Loucy (cell line): Measurements from ENCODE around the gene SYNE1.

ENCODE experiments used
- H2AFZ ChIP-seq: fragments of 200-600 bp; sonication (generic); 2 replicates; pipeline ENCODE4 v1.6.0; 2016; ENCODE audit warnings: antibody characterized with exemption, mild to moderate bottlenecking, low read length, moderate library complexity
- H3F3A ChIP-seq: fragments of 200-600 bp; 2 replicates; pipeline ENCODE4 v1.6.0; 2016; ENCODE audit warnings: antibody characterized with exemption, low read depth, mild to moderate bottlenecking
- H3K27me3 ChIP-seq: fragments of 200-600 bp; sonication (generic); 2 replicates; pipeline ENCODE4 v1.6.1; 2014; ENCODE audit warnings: low read length, mild to moderate bottlenecking; ENCODE audit not compliant: insufficient read depth, poor library complexity, severe bottlenecking
- H3K36me3 ChIP-seq: fragments of 200-600 bp; sonication (generic); 2 replicates; pipeline ENCODE4 v1.6.1; 2016; ENCODE audit warnings: low read length; ENCODE audit not compliant: insufficient read depth
- H3K4me1 ChIP-seq: fragments of 200-600 bp; sonication (generic); 2 replicates; pipeline ENCODE4 v1.5.1; 2014; ENCODE audit warnings: low read length, mild to moderate bottlenecking; ENCODE audit not compliant: insufficient read depth, poor library complexity, severe bottlenecking
- H3K4me2 ChIP-seq: fragments of 200-600 bp; sonication (generic); 2 replicates; pipeline ENCODE4 v1.6.0; 2014; ENCODE audit warnings: antibody characterized with exemption, low read length, low read depth, mild to moderate bottlenecking; ENCODE audit not compliant: poor library complexity, severe bottlenecking
- H3K4me3 ChIP-seq: fragments of 200-600 bp; sonication (generic); 2 replicates; pipeline ENCODE4 v1.5.1; 2014; ENCODE audit warnings: low read length, mild to moderate bottlenecking, mixed read lengths; ENCODE audit not compliant: poor library complexity, severe bottlenecking
- H3K79me2 ChIP-seq: fragments of 200-600 bp; sonication (generic); 2 replicates; pipeline ENCODE4 v1.6.1; 2014; ENCODE audit warnings: low read length; ENCODE audit not compliant: insufficient read depth
- H3K9ac ChIP-seq: fragments of 200-600 bp; sonication (generic); 2 replicates; pipeline ENCODE4 v1.6.0; 2014; ENCODE audit warnings: mild to moderate bottlenecking, low read depth, low read length, moderate library complexity; ENCODE audit not compliant: poor library complexity, severe bottlenecking
- H3K9me2 ChIP-seq: fragments of 200-600 bp; sonication (generic); replicated peaks from 2 replicates; pipeline ENCODE4 v1.6.1; 2016; ENCODE audit warnings: low read depth, low read length, mixed read lengths
- H3K9me3 ChIP-seq: fragments of 200-600 bp; sonication (generic); 2 replicates; pipeline ENCODE4 v1.6.1; 2014; ENCODE audit warnings: mild to moderate bottlenecking, antibody characterized with exemption, low read length, low read depth; ENCODE audit not compliant: insufficient read depth
- H4K20me1 ChIP-seq: fragments of 200-600 bp; sonication (generic); 2 replicates; pipeline ENCODE4 v1.6.0; 2014; ENCODE audit warnings: antibody characterized with exemption, low read length, mild to moderate bottlenecking; ENCODE audit not compliant: insufficient read depth, poor library complexity, severe bottlenecking
- EZH2phosphoT487 ChIP-seq: fragments of 200-600 bp; IDR thresholded peaks from 2 replicates; pipeline ENCODE4 v1.6.1; 2018; ENCODE audit warnings: antibody characterized with exemption, mild to moderate bottlenecking, moderate library complexity, borderline replicate concordance
- TF ChIP-seq, protein P1 (sequence below): fragments of 200-600 bp; sonication (generic); conservative IDR thresholded peaks from 2 replicates; pipeline ENCODE4 v1.5.1; 2014; ENCODE audit warnings: mild to moderate bottlenecking, antibody characterized with exemption, low read length

Gene SYNE1

GRCh38 chr6:152233547-152234320 is 403.4 kb downstream of the SYNE1 start:
- peaks cover 13% of the 10 kb centered on the region for H3K4me1 ChIP-seq
- H4K20me1 ChIP-seq = no peaks in the 10 kb centered on the region
- H3K79me2 ChIP-seq = no peaks in the 10 kb centered on the region
- peaks cover 39% of the 10 kb centered on the region; the same call in 1 of the 2 replicates for H3K36me3 ChIP-seq
- no peaks in the 10 kb centered on the region for H3K9me3 ChIP-seq
- no peak overlapping the region for H3K9ac ChIP-seq
- no peak for TF ChIP-seq EZH2phosphoT487
- TF ChIP-seq, protein P1, sequence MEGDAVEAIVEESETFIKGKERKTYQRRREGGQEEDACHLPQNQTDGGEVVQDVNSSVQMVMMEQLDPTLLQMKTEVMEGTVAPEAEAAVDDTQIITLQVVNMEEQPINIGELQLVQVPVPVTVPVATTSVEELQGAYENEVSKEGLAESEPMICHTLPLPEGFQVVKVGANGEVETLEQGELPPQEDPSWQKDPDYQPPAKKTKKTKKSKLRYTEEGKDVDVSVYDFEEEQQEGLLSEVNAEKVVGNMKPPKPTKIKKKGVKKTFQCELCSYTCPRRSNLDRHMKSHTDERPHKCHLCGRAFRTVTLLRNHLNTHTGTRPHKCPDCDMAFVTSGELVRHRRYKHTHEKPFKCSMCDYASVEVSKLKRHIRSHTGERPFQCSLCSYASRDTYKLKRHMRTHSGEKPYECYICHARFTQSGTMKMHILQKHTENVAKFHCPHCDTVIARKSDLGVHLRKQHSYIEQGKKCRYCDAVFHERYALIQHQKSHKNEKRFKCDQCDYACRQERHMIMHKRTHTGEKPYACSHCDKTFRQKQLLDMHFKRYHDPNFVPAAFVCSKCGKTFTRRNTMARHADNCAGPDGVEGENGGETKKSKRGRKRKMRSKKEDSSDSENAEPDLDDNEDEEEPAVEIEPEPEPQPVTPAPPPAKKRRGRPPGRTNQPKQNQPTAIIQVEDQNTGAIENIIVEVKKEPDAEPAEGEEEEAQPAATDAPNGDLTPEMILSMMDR = no peak
- H3F3A ChIP-seq = peaks cover 6% of the 10 kb centered on the region; the same call in 1 of the 2 replicates
- no peaks in the 10 kb centered on the region for H3K27me3 ChIP-seq
- no peak overlapping the region for H3K4me3 ChIP-seq
- no peaks in the 10 kb centered on the region for H3K9me2 ChIP-seq
- H3K4me2 ChIP-seq = no peak overlapping the region
- no peak overlapping the region for H2AFZ ChIP-seq

- Histone ChIP-seq H3K36me3 (peaks cover 30% of the 10 kb centered on the region; the same call in 1 of the 2 replicates), H3K4me3 (no peak overlapping the region), H3K79me2 (no peaks in the 10 kb centered on the region), H3K4me1 (peaks cover 13% of the 10 kb centered on the region), H3K27me3 (no peaks in the 10 kb centered on the region), H3K4me2 (no peak overlapping the region), H2AFZ (no peak overlapping the region), H3K9ac (no peak overlapping the region), H4K20me1 (no peaks in the 10 kb centered on the region), H3F3A (peaks cover 6% of the 10 kb centered on the region; the same call in 1 of the 2 replicates), H3K9me2 (no peaks in the 10 kb centered on the region), H3K9me3 (no peaks in the 10 kb centered on the region)
- no peak for TF ChIP-seq EZH2phosphoT487
- TF ChIP-seq, protein P1 = 0 out of 2 replicates have a peak, but pooled peaks have one; percentile 15
These were observed 404.5 kb downstream of the SYNE1 start for GRCh38 chr6:152232501-152233151.

DNA sequence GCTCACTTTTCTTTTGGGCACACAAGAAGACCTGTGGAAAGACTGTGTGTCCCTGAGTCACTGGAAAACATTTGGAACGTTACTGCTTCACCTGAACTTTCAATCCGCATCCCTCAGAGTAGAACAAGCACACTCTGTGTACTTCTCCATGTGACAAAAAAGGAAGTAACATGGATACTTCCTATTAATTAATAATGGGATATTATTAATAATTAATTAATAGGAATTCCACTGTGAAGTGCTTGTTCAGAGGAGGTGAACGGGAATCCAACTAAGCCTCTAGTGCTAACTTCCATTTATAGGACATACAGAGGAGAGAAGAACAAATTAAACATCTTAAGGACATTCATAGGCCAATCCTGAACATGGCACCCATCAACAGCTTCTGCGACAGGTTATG is 407.8 kb downstream of the SYNE1 start:
- Histone ChIP-seq H3K9me2 (no peaks in the 10 kb centered on the region), H3K4me3 (no peak overlapping the region), H3F3A (peaks cover 6% of the 10 kb centered on the region; the same call in 1 of the 2 replicates), H4K20me1 (no peaks in the 10 kb centered on the region), H3K36me3 (peaks cover 15% of the 10 kb centered on the region; the same call in 1 of the 2 replicates), H2AFZ (no peak overlapping the region), H3K9ac (no peak overlapping the region), H3K4me1 (peaks cover 13% of the 10 kb centered on the region), H3K27me3 (no peaks in the 10 kb centered on the region), H3K9me3 (no peaks in the 10 kb centered on the region), H3K4me2 (no peak overlapping the region), H3K79me2 (no peaks in the 10 kb centered on the region)
- no peak for TF ChIP-seq EZH2phosphoT487
- TF ChIP-seq, protein P1 = no peak
